WTC11 (cell line): ENCODE data around the gene ERFL.

Source experiments
- CTCF ChIP-seq: fragments of 200-600 bp; IDR thresholded peaks from 2 replicates; pipeline ENCODE4 v1.8.0; 2022; ENCODE audit warnings: antibody characterized with exemption
- FOXJ3 ChIP-seq: sonication (generic); formaldehyde crosslinking; IDR thresholded peaks from 2 replicates; pipeline ENCODE4 v1.9.0; 2021; ENCODE audit warnings: missing genetic modification reagents, mild to moderate bottlenecking, borderline replicate concordance
- USF1 ChIP-seq: sonication (generic); formaldehyde crosslinking; IDR thresholded peaks from 2 replicates; pipeline ENCODE4 v1.8.0; 2022; ENCODE audit warnings: mild to moderate bottlenecking, missing genetic modification reagents

- no peak for TF ChIP-seq FOXJ3
- no peak for TF ChIP-seq CTCF
- no peak for TF ChIP-seq USF1
Observed at GRCh38 chr19:41883463-41883820, 44.8 kb downstream of the ERFL start.
